ENCODE results near the gene CERS6. TPM values are rescaled to one million over a fixed set of nuclear protein-coding genes. Genes with fewer than 3 reads are reported as not detected.

The CERS6 gene
- total and polyA plus RNA-seq, 4 donors: 4.2 to 20.4 (median 10.1) TPM

DNA sequence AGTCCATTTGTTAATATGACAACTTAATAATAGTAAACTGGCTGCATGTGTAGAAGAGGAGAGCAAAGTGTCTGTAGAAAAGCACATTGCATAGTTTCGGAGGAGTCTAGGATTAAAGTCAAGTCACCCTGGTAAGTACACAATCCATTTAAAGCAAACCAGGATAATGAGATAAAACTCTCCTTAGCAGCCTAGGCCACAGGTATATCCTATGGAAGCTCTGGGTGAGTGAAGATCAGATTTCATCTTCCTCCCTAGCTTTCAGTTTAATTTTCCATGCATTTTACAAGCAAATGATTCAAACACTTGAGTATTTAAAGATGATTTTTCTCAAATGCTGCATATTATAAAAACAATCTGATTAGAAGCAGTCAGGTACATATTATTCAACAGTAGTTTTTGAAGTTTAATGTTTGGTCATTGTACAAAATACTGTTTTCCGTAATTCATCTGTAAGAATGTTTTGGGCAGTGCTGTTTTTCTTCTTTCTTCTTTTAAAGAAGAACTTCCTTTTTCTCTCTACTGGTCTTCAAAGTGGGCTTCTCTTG lies 10.2 kb downstream of the CERS6 start:
- Histone ChIP-seq H3K27ac (ENCODE audit: low read depth in 1 of 2, low read length in 2 of 2) (no peak overlapping the region), H3K27me3 (ENCODE audit: control insufficient read depth in 4 of 4, insufficient read depth in 4 of 4, low read length in 3 of 4) (no peaks in the 10 kb centered on the region), H3K9ac (ENCODE audit: low read depth in 1 of 2, low read length in 2 of 2) (no peak overlapping the region), H3K36me3 (ENCODE audit: control insufficient read depth in 4 of 4, insufficient read depth in 3 of 4, low read depth in 1 of 4, low read length in 3 of 4) (no peaks in the 10 kb centered on the region), H3K4me1 (ENCODE audit: control insufficient read depth in 4 of 4, insufficient read depth in 4 of 4, low read length in 3 of 4) (peaks cover 4 to 25% (median 15%) of the 10 kb centered on the region in 4 donors), H3K4me3 (ENCODE audit: low read depth in 1 of 3, low read length in 3 of 3) (no peak overlapping the region), H3K9me3 (ENCODE audit: control insufficient read depth in 4 of 4, low read length in 3 of 4) (no peaks in the 10 kb centered on the region)
- DNase-seq (ENCODE audit: low spot score): no peak
- WGBS: 71% methylated on average over 2 of the region's 2 CpGs
- TF ChIP-seq GABPA (IDR thresholded peaks at IDR 0.05 in 1 of 2, conservative IDR thresholded peaks at IDR 0.05 in 1 of 2): no peak
- no peak for TF ChIP-seq EGR1 (IDR thresholded peaks at IDR 0.05; ENCODE audit: low read depth in 2 of 2)
- no peak for TF ChIP-seq FOXA1 (IDR thresholded peaks at IDR 0.05)
- TF ChIP-seq RAD21 (IDR thresholded peaks at IDR 0.05): no peak
- TF ChIP-seq, protein P1, sequence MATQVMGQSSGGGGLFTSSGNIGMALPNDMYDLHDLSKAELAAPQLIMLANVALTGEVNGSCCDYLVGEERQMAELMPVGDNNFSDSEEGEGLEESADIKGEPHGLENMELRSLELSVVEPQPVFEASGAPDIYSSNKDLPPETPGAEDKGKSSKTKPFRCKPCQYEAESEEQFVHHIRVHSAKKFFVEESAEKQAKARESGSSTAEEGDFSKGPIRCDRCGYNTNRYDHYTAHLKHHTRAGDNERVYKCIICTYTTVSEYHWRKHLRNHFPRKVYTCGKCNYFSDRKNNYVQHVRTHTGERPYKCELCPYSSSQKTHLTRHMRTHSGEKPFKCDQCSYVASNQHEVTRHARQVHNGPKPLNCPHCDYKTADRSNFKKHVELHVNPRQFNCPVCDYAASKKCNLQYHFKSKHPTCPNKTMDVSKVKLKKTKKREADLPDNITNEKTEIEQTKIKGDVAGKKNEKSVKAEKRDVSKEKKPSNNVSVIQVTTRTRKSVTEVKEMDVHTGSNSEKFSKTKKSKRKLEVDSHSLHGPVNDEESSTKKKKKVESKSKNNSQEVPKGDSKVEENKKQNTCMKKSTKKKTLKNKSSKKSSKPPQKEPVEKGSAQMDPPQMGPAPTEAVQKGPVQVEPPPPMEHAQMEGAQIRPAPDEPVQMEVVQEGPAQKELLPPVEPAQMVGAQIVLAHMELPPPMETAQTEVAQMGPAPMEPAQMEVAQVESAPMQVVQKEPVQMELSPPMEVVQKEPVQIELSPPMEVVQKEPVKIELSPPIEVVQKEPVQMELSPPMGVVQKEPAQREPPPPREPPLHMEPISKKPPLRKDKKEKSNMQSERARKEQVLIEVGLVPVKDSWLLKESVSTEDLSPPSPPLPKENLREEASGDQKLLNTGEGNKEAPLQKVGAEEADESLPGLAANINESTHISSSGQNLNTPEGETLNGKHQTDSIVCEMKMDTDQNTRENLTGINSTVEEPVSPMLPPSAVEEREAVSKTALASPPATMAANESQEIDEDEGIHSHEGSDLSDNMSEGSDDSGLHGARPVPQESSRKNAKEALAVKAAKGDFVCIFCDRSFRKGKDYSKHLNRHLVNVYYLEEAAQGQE (IDR thresholded peaks at IDR 0.05): no peak
- TF ChIP-seq HNF4G (IDR thresholded peaks at IDR 0.05): no peak
- no peak for TF ChIP-seq ZBTB33 (IDR thresholded peaks at IDR 0.05)
- TF ChIP-seq, protein P2, sequence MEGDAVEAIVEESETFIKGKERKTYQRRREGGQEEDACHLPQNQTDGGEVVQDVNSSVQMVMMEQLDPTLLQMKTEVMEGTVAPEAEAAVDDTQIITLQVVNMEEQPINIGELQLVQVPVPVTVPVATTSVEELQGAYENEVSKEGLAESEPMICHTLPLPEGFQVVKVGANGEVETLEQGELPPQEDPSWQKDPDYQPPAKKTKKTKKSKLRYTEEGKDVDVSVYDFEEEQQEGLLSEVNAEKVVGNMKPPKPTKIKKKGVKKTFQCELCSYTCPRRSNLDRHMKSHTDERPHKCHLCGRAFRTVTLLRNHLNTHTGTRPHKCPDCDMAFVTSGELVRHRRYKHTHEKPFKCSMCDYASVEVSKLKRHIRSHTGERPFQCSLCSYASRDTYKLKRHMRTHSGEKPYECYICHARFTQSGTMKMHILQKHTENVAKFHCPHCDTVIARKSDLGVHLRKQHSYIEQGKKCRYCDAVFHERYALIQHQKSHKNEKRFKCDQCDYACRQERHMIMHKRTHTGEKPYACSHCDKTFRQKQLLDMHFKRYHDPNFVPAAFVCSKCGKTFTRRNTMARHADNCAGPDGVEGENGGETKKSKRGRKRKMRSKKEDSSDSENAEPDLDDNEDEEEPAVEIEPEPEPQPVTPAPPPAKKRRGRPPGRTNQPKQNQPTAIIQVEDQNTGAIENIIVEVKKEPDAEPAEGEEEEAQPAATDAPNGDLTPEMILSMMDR (IDR thresholded peaks at IDR 0.05; ENCODE audit: low read depth, low read length, missing input control): no peak
- TF ChIP-seq, protein P3, sequence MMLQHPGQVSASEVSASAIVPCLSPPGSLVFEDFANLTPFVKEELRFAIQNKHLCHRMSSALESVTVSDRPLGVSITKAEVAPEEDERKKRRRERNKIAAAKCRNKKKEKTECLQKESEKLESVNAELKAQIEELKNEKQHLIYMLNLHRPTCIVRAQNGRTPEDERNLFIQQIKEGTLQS (IDR thresholded peaks at IDR 0.05): no peak
- TF ChIP-seq, protein P4, sequence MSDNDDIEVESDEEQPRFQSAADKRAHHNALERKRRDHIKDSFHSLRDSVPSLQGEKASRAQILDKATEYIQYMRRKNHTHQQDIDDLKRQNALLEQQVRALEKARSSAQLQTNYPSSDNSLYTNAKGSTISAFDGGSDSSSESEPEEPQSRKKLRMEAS (IDR thresholded peaks at IDR 0.05): no peak
- TF ChIP-seq HNF4A (conservative IDR thresholded peaks at IDR 0.05): no peak

GRCh38 chr2:168466834-168467565 lies 10.9 kb downstream of the CERS6 start:
- Histone ChIP-seq H3K36me3 (ENCODE audit: control insufficient read depth in 4 of 4, insufficient read depth in 3 of 4, low read depth in 1 of 4, low read length in 3 of 4) (no peaks in the 10 kb centered on the region), H3K27ac (ENCODE audit: low read depth in 1 of 2, low read length in 2 of 2) (no peak overlapping the region), H3K9me3 (ENCODE audit: control insufficient read depth in 4 of 4, low read length in 3 of 4) (no peaks in the 10 kb centered on the region), H3K4me1 (ENCODE audit: control insufficient read depth in 4 of 4, insufficient read depth in 4 of 4, low read length in 3 of 4) (peaks cover 4 to 25% (median 15%) of the 10 kb centered on the region in 4 donors), H3K4me3 (ENCODE audit: low read depth in 1 of 3, low read length in 3 of 3) (no peak overlapping the region), H3K9ac (ENCODE audit: low read depth in 1 of 2, low read length in 2 of 2) (no peak overlapping the region), H3K27me3 (ENCODE audit: control insufficient read depth in 4 of 4, insufficient read depth in 4 of 4, low read length in 3 of 4) (no peaks in the 10 kb centered on the region)
- no peak for TF ChIP-seq NR2F2 (IDR thresholded peaks at IDR 0.05)
- 22% methylated on average over 3 of the region's 3 CpGs for WGBS
- DNase-seq (ENCODE audit: low spot score): no peak

All from liver (tissue), 9 donors.